OCI-LY7 (cell line): ENCODE results near the gene IL6. TPM values are rescaled to one million over a fixed set of nuclear protein-coding genes. Genes with fewer than 3 reads are reported as not detected.

Experiments
- BruUV-seq: library from RNA; stranded (reverse); fragments of 400-500 nt; replicated peaks from 2 replicates; lab custom pipeline; 2021; lab: Mats Ljungman, UMichigan
- CTCF ChIA-PET: fragments of 300-600 bp; sonication (Branson Sonifier 250); formaldehyde crosslinking; loops from one replicate; lab custom pipeline; 2022; ENCODE audit warnings: antibody characterized with exemption; ENCODE audit not compliant: unreplicated experiment; lab: Charles Lee
- POLR2A ChIA-PET: fragments of 300-600 bp; sonication (Branson Sonifier 250); formaldehyde crosslinking; loops from one replicate; lab custom pipeline; 2022; ENCODE audit warnings: antibody characterized with exemption; lab: Charles Lee
- DNase-seq: peaks from one replicate; pipeline ENCODE4 v3.0.0-alpha.2; 2015; ENCODE audit warnings: low spot score
- H2AFZ ChIP-seq: fragments of 200-600 bp; sonication (generic), shearing (Covaris generic); 2 replicates; pipeline ENCODE4 v1.6.1; 2014; ENCODE audit warnings: mild to moderate bottlenecking, antibody characterized with exemption, low read length, moderate library complexity
- H3K27ac ChIP-seq: fragments of 200-600 bp; sonication (generic); 2 replicates; pipeline ENCODE4 v1.5.1; 2014; ENCODE audit warnings: mixed run types, low read depth, mild to moderate bottlenecking, moderate library complexity, low read length, inconsistent platforms; ENCODE audit not compliant: poor library complexity, severe bottlenecking
- H3K36me3 ChIP-seq: fragments of 200-600 bp; sonication (generic); 2 replicates; pipeline ENCODE4 v1.6.1; 2014; ENCODE audit warnings: mild to moderate bottlenecking, antibody characterized with exemption, low read length, moderate library complexity, mixed read lengths; ENCODE audit not compliant: insufficient read depth
- H3K4me1 ChIP-seq: fragments of 200-600 bp; sonication (generic); 2 replicates; pipeline ENCODE4 v1.5.1; 2014; ENCODE audit warnings: mild to moderate bottlenecking, low read length; ENCODE audit not compliant: insufficient read depth, poor library complexity, severe bottlenecking
- H3K4me2 ChIP-seq: fragments of 200-600 bp; sonication (generic); 2 replicates; pipeline ENCODE4 v1.6.1; 2014; ENCODE audit warnings: mild to moderate bottlenecking, low read length
- H3K4me3 ChIP-seq: fragments of 200-600 bp; sonication (generic); 2 replicates; pipeline ENCODE4 v1.5.1; 2014; ENCODE audit warnings: mild to moderate bottlenecking, low read depth, low read length; ENCODE audit not compliant: poor library complexity, severe bottlenecking
- H3K79me2 ChIP-seq: fragments of 200-600 bp; sonication (generic); 2 replicates; pipeline ENCODE4 v1.6.1; 2016; ENCODE audit warnings: low read depth, mild to moderate bottlenecking, low read length, moderate library complexity, mixed read lengths; ENCODE audit not compliant: insufficient read depth
- H3K9me2 ChIP-seq: fragments of 200-600 bp; sonication (generic); 2 replicates; pipeline ENCODE4 v1.6.1; 2016; ENCODE audit warnings: mild to moderate bottlenecking, low read length, mixed read lengths; ENCODE audit not compliant: insufficient read depth
- H3K9me3 ChIP-seq: fragments of 200-600 bp; sonication (generic); 2 replicates; pipeline ENCODE4 v1.6.1; 2014; ENCODE audit warnings: mild to moderate bottlenecking, mixed run types, low read length, mixed read lengths
- H4K20me1 ChIP-seq: fragments of 200-600 bp; sonication (generic); 2 replicates; pipeline ENCODE4 v1.6.1; 2014; ENCODE audit warnings: mild to moderate bottlenecking, antibody characterized with exemption, low read length, moderate library complexity, mixed read lengths; ENCODE audit not compliant: insufficient read depth
- EZH2phosphoT487 ChIP-seq: fragments of 200-600 bp; sonication (generic); IDR thresholded peaks from 2 replicates; pipeline ENCODE4 v1.6.1; 2018; ENCODE audit warnings: low read depth, borderline replicate concordance, mild to moderate bottlenecking, mixed run types, antibody characterized with exemption, low read length, moderate library complexity, mixed read lengths
- intact Hi-C: fragments of 100-400 bp; cut with micrococcal nuclease; formaldehyde crosslinking; loops from one replicate; pipeline ENCODE4 v1.10.0; 2022; ENCODE audit not compliant: unreplicated experiment
- total RNA-seq, 2 experiments: library from RNA; depleted of rRNA in 1 of 2; stranded (reverse); fragments of >200 nt in 1 of 2; shearing (Covaris generic) in 1 of 2; gene quantifications; 2 replicates each; pipeline ENCODE4 v1.2.3, GENCODE V29; 2014 to 2022
- TF ChIP-seq, protein P1 (sequence below): fragments of 200-600 bp; sonication (generic); conservative IDR thresholded peaks from 2 replicates; pipeline ENCODE4 v1.5.1; 2014; ENCODE audit warnings: mild to moderate bottlenecking, antibody characterized with exemption, low read length, moderate library complexity, mixed read lengths

Gene IL6
- total RNA-seq, 2 experiments from 2014 or later: not detected

DNA sequence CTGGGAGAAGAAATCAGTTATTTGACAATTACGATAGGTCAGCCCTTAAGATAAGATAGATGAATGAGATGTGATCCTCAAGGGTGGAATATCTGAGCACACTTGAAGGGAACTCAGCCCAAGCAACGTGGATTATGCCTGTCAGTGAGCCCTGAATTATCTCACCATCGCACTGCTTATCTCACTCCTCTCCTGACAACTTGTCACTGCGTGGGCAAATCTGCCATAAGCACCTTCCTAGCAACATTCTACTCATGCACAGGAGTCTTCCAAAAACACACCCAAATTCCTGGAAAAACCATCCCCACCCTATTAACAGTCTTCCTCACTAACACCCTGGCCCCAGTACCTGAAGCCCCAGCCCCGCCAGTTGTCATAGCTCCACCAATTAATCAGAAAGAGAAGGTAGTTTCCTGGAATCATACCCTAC lies 46.5 kb upstream of the IL6 start:
- Histone ChIP-seq H3K4me2 (no peak overlapping the region), H3K9me2 (no peaks in the 10 kb centered on the region), H3K36me3 (no peaks in the 10 kb centered on the region), H3K27ac (no peak overlapping the region), H3K4me1 (peaks cover 5% of the 10 kb centered on the region), H4K20me1 (no peaks in the 10 kb centered on the region), H3K79me2 (no peaks in the 10 kb centered on the region), H3K9me3 (no peaks in the 10 kb centered on the region), H3K4me3 (no peak overlapping the region), H2AFZ (no peak overlapping the region)
- TF ChIP-seq, protein P1, sequence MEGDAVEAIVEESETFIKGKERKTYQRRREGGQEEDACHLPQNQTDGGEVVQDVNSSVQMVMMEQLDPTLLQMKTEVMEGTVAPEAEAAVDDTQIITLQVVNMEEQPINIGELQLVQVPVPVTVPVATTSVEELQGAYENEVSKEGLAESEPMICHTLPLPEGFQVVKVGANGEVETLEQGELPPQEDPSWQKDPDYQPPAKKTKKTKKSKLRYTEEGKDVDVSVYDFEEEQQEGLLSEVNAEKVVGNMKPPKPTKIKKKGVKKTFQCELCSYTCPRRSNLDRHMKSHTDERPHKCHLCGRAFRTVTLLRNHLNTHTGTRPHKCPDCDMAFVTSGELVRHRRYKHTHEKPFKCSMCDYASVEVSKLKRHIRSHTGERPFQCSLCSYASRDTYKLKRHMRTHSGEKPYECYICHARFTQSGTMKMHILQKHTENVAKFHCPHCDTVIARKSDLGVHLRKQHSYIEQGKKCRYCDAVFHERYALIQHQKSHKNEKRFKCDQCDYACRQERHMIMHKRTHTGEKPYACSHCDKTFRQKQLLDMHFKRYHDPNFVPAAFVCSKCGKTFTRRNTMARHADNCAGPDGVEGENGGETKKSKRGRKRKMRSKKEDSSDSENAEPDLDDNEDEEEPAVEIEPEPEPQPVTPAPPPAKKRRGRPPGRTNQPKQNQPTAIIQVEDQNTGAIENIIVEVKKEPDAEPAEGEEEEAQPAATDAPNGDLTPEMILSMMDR: no peak
- TF ChIP-seq EZH2phosphoT487: no peak
- BruUV-seq: no TSS peak
- CTCF ChIA-PET: no interaction called here
- POLR2A ChIA-PET: interaction anchor here (0.6 to 1.5 kb wide), 3 partner anchors 16 to 34 kb away, joined by 3 to 8 read pairs (median 5); no protein-coding TSS in a partner anchor
- intact Hi-C loops: no loop called here
- no peak for DNase-seq

DNA sequence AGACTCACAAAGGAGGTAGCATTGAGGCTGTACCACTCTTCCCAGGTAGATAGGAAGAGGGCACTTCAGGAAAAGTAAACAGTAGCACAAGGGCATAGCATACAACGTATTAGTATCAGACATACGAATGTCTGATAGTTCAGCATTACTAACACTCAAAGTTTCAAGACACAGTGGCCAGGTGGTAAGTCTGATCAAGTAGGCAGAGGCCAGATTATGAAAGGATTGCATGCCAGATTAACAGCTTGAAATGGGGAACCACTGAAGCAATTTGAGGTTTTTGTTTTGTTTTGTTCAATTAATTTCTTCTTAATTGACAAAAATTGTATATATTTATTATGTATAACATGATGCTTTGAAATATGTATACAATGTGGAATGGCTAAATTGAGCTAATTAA lies 45.7 kb upstream of the IL6 start:
- POLR2A ChIA-PET: interaction anchor here (0.6 to 1.5 kb wide), 3 partner anchors 10 to 51 kb away, joined by 3 to 8 read pairs (median 3); no protein-coding TSS in a partner anchor
- Histone ChIP-seq H3K9me3 (no peaks in the 10 kb centered on the region), H3K4me3 (no peak overlapping the region), H2AFZ (no peak overlapping the region), H4K20me1 (no peaks in the 10 kb centered on the region), H3K79me2 (no peaks in the 10 kb centered on the region), H3K36me3 (no peaks in the 10 kb centered on the region), H3K4me2 (no peak overlapping the region), H3K27ac (no peak overlapping the region), H3K4me1 (peaks cover 5% of the 10 kb centered on the region), H3K9me2 (no peaks in the 10 kb centered on the region)
- TF ChIP-seq EZH2phosphoT487: no peak
- TF ChIP-seq, protein P1: no peak
- DNase-seq: no peak
- BruUV-seq: no TSS peak
- CTCF ChIA-PET: no interaction called here
- intact Hi-C loops: no loop called here

DNA sequence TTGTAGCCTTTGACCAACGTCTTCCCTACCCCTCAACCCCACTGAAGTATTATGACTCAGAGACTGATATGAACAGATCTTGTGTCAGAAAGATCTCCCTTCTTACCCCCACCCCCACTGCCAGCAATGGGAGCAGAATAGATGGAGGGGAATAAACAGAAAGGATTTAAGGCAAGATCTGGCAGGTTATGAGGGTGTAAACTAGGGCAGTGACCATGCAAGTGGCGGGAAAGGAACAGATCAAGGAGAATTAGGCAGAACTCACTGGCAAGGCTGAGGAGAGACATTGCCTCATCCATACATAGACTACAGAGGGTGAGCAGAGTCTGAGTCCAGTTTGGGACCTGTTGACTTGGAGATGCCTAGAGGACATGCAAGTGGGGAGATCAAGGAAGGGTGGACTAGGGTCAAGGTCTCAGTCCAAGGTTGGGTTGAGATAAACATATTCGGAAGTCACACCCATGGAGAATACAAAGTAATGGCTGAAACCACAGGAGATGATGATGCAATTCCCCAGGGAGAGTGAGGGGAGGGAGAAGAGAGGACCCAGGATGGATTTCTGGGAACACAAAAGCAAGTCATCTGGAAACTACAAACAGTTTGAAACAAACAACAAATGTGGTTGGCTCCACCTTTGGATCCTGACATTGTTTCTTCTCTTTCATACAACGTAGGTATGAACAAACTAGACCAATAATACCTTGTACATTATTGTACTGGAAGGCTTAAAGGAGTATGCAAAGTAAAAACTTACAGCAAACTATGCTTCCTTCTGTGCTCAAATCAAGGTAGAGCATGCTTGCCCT lies 44.9 kb upstream of the IL6 start:
- Histone ChIP-seq H3K79me2 (no peaks in the 10 kb centered on the region), H3K9me2 (no peaks in the 10 kb centered on the region), H3K9me3 (no peaks in the 10 kb centered on the region), H3K4me1 (peaks cover 5% of the 10 kb centered on the region), H4K20me1 (no peaks in the 10 kb centered on the region), H3K36me3 (no peaks in the 10 kb centered on the region), H3K4me2 (no peak overlapping the region), H3K4me3 (no peak overlapping the region), H3K27ac (no peak overlapping the region), H2AFZ (no peak overlapping the region)
- CTCF ChIA-PET: no interaction called here
- no peak for DNase-seq
- intact Hi-C loops: no loop called here
- TF ChIP-seq, protein P1: no peak
- TF ChIP-seq EZH2phosphoT487: no peak
- POLR2A ChIA-PET: interaction anchor here (0.7 to 1.5 kb wide), 3 partner anchors 11 to 37 kb away, joined by 3 to 10 read pairs (median 8); no protein-coding TSS in a partner anchor
- no TSS peak for BruUV-seq
